Neural progenitor cell (in vitro differentiated cells): ENCODE data around the gene MAPKBP1. TPM values are rescaled to one million over a fixed set of nuclear protein-coding genes. Genes with fewer than 3 reads are reported as not detected.
A peak's percentile ranks its signal among the peaks of the same experiment; 100 is the strongest.

Experiments used
- DNase-seq: peaks from one replicate; pipeline ENCODE4 v3.0.0-alpha.2; 2016; ENCODE audit warnings: low spot score
- H2AFZ ChIP-seq: fragments of 200-600 bp; sonication (generic); replicated peaks from 2 replicates; pipeline ENCODE4 v1.6.1; 2016; ENCODE audit warnings: antibody characterized with exemption
- H3F3A ChIP-seq: fragments of 200-600 bp; sonication (generic); 2 replicates; pipeline ENCODE4 v1.6.1; 2016; ENCODE audit warnings: antibody characterized with exemption, low read depth
- H3K27ac ChIP-seq: fragments of 200-600 bp; sonication (generic); 2 replicates; pipeline ENCODE4 v1.5.1; 2016; ENCODE audit warnings: mild to moderate bottlenecking
- H3K27me3 ChIP-seq: fragments of 200-600 bp; sonication (generic); 2 replicates; pipeline ENCODE4 v1.6.1; 2016; ENCODE audit warnings: mild to moderate bottlenecking, moderate library complexity
- H3K36me3 ChIP-seq: fragments of 200-600 bp; sonication (generic); 2 replicates; pipeline ENCODE4 v1.5.1; 2016
- H3K4me1 ChIP-seq: fragments of 200-600 bp; sonication (generic); 2 replicates; pipeline ENCODE4 v1.6.1; 2016; ENCODE audit warnings: mixed run types
- H3K4me2 ChIP-seq: fragments of 200-600 bp; sonication (generic); 2 replicates; pipeline ENCODE4 v1.6.1; 2016
- H3K4me3 ChIP-seq: fragments of 200-600 bp; sonication (generic); 2 replicates; pipeline ENCODE4 v1.5.1; 2016
- H3K79me2 ChIP-seq: fragments of 200-600 bp; sonication (generic); 2 replicates; pipeline ENCODE4 v1.6.1; 2016; ENCODE audit warnings: low read depth
- H3K9ac ChIP-seq: fragments of 200-600 bp; sonication (generic); 2 replicates; pipeline ENCODE4 v1.6.1; 2016
- H3K9me3 ChIP-seq: fragments of 200-600 bp; sonication (generic); 2 replicates; pipeline ENCODE4 v1.5.1; 2016; ENCODE audit warnings: low read depth
- H4K20me1 ChIP-seq: fragments of 200-600 bp; sonication (generic); 2 replicates; pipeline ENCODE4 v1.6.1; 2016; ENCODE audit warnings: low read depth
- H3K27ac Mint-ChIP-seq: 3 replicates; pipeline ENCODE4 v1.8.0; 2021; ENCODE audit warnings: mixed read lengths
- H3K27me3 Mint-ChIP-seq: 2 replicates; pipeline ENCODE4 v1.8.0; 2022; ENCODE audit warnings: low read depth, mild to moderate bottlenecking, inconsistent platforms, moderate library complexity, mixed read lengths; ENCODE audit not compliant: insufficient read depth
- H3K36me3 Mint-ChIP-seq: 3 replicates; pipeline ENCODE4 v1.8.0; 2021; ENCODE audit warnings: mixed read lengths
- H3K4me1 Mint-ChIP-seq: 3 replicates; pipeline ENCODE4 v1.8.0; 2021; ENCODE audit warnings: mixed read lengths
- H3K4me3 Mint-ChIP-seq: 3 replicates; pipeline ENCODE4 v1.8.0; 2021; ENCODE audit warnings: mild to moderate bottlenecking, moderate library complexity, mixed read lengths
- H3K9me3 Mint-ChIP-seq: 3 replicates; pipeline ENCODE4 v1.8.0; 2020; ENCODE audit warnings: mixed read lengths
- EZH2 ChIP-seq: fragments of 200-600 bp; sonication (generic); IDR thresholded peaks from 2 replicates; pipeline ENCODE4 v1.6.1; 2017; ENCODE audit warnings: antibody characterized with exemption, mild to moderate bottlenecking, moderate library complexity
- EZH2phosphoT487 ChIP-seq: fragments of 200-600 bp; sonication (generic); IDR thresholded peaks from 2 replicates; pipeline ENCODE4 v1.6.1; 2017; ENCODE audit warnings: antibody characterized with exemption
- total RNA-seq: library from RNA; depleted of rRNA; stranded (reverse); fragments of >200 nt; gene quantifications from 2 replicates; pipeline ENCODE4 v1.2.3, GENCODE V29; 2015; ENCODE audit warnings: low replicate concordance
- TF ChIP-seq, protein P1 (sequence below): fragments of 200-600 bp; sonication (generic); IDR thresholded peaks from 2 replicates; pipeline ENCODE4 v1.5.1; 2017; ENCODE audit warnings: antibody characterized with exemption, mild to moderate bottlenecking

The MAPKBP1 gene
- total RNA-seq, 1 donor from 2014 or later: 10.1 TPM

DNA sequence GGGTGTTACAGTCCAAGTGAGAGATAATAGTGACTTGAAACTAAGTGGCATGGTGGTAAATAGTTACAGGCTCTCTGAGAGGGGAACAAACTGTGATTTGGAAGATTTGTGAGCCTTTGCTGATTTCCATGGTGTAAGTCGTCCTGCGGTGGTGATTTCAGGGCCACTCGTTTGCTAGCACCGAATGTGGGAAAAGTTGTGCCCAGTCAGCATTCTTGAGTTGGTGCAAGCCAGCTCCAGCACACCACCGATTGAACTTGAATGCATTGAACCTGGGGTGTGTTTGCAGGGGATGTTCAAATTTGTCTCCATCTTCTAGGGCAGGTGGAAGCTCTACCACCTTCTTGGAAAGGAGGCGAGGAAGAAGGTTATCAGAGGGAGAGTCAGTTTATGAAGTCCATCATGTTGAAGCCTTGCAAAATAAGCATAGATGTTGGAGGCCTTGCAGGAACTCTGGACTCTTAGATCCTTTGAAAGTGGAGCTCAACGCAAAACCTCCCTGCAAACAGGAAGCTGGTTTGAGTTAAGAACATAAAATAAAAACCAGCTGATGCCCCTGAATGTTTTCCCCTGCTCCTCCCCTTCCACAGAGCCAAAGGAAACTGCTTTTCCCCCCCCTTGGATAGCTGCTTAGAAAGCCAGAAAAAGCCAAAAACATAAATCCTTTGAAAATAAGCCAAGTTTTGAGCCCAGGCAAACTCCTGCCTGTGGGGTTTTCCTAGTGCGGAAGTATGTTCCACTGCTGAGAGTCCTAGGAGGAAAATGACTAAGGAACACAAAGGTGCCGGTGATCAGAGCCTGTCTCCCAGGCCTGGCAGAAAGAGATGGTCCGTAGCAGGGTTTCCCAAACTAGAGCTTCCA is 21.9 kb downstream of the MAPKBP1 start:
- Histone ChIP-seq H3K4me1 (peaks cover 2% of the 10 kb centered on the region), H3K4me3 (no peak overlapping the region), H3K4me2 (no peak overlapping the region), H3K9ac (no peak overlapping the region), H3K9me3 (no peaks in the 10 kb centered on the region), H3K27me3 (no peaks in the 10 kb centered on the region), H3K79me2 (no peaks in the 10 kb centered on the region), H2AFZ (no peak overlapping the region), H3K36me3 (no peaks in the 10 kb centered on the region), H4K20me1 (peaks cover 15% of the 10 kb centered on the region), H3F3A (no peaks in the 10 kb centered on the region), H3K27ac (no peak overlapping the region)
- no peak for TF ChIP-seq EZH2phosphoT487
- TF ChIP-seq, protein P1, sequence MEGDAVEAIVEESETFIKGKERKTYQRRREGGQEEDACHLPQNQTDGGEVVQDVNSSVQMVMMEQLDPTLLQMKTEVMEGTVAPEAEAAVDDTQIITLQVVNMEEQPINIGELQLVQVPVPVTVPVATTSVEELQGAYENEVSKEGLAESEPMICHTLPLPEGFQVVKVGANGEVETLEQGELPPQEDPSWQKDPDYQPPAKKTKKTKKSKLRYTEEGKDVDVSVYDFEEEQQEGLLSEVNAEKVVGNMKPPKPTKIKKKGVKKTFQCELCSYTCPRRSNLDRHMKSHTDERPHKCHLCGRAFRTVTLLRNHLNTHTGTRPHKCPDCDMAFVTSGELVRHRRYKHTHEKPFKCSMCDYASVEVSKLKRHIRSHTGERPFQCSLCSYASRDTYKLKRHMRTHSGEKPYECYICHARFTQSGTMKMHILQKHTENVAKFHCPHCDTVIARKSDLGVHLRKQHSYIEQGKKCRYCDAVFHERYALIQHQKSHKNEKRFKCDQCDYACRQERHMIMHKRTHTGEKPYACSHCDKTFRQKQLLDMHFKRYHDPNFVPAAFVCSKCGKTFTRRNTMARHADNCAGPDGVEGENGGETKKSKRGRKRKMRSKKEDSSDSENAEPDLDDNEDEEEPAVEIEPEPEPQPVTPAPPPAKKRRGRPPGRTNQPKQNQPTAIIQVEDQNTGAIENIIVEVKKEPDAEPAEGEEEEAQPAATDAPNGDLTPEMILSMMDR: no peak
- TF ChIP-seq EZH2: no peak
- Mint-ChIP-seq H3K4me1 (peaks cover 18% of the 10 kb centered on the region), H3K27ac (peak overlapping the region; percentile 74), H3K4me3 (no peak overlapping the region), H3K27me3 (peaks cover 4% of the 10 kb centered on the region), H3K36me3 (peaks cover 7% of the 10 kb centered on the region), H3K9me3 (no peaks in the 10 kb centered on the region)
- DNase-seq: no peak

DNA sequence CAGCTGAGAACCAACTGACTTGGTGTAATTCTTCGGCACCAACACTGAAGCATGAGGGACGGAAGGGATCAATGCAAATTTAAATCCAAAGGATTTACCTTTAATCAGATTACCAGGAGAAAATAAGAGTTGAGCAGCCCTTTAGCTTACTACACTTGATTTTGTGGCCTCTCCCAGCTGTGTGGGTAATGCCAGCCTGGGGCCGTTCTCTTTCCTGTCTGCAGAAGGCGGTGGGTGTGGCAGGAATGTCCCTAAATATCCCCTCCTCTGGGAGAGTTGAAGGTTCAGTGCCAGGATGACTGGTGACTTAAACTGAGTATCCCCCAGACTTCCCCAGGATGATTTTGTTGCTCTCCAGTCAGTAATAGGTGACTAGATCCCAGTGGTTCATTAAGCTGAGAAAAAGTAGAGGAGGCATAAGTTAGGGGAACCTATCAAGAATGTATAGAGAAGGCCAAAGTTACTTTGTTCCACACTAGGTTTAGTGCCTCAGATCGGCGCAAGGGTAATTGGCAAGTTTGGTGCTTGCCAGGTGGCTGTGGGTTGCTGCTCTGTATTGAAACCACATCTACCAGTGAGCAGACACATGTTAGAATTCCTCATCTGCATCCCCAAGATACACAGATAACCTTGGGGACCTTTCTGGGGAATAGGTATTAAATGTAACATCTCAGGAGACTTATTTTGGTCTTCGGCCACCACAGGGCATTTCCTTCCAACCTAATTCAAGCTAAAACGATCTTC is 23.1 kb downstream of the MAPKBP1 start:
- TF ChIP-seq EZH2phosphoT487 (no peak), EZH2 (no peak)
- TF ChIP-seq, protein P1: no peak
- peaks cover 15% of the 10 kb centered on the region for H4K20me1 ChIP-seq
- H2AFZ ChIP-seq: no peak overlapping the region
- no peaks in the 10 kb centered on the region for H3K9me3 ChIP-seq
- H3K9me3 Mint-ChIP-seq: no peaks in the 10 kb centered on the region
- no peak overlapping the region for H3K4me2 ChIP-seq
- H3K4me1 ChIP-seq: no peaks in the 10 kb centered on the region
- no peaks in the 10 kb centered on the region for H3K27me3 ChIP-seq
- H3F3A ChIP-seq: no peaks in the 10 kb centered on the region
- no peak overlapping the region for H3K4me3 ChIP-seq
- no peak overlapping the region for H3K27ac ChIP-seq
- no peak overlapping the region for H3K9ac ChIP-seq
- DNase-seq: no peak
- peaks cover 4% of the 10 kb centered on the region for H3K27me3 Mint-ChIP-seq
- no peak overlapping the region for H3K4me3 Mint-ChIP-seq
- H3K4me1 Mint-ChIP-seq: peaks cover 17% of the 10 kb centered on the region
- H3K79me2 ChIP-seq: no peaks in the 10 kb centered on the region
- H3K27ac Mint-ChIP-seq: no peak overlapping the region
- peaks cover 8% of the 10 kb centered on the region for H3K36me3 Mint-ChIP-seq
- no peaks in the 10 kb centered on the region for H3K36me3 ChIP-seq

DNA sequence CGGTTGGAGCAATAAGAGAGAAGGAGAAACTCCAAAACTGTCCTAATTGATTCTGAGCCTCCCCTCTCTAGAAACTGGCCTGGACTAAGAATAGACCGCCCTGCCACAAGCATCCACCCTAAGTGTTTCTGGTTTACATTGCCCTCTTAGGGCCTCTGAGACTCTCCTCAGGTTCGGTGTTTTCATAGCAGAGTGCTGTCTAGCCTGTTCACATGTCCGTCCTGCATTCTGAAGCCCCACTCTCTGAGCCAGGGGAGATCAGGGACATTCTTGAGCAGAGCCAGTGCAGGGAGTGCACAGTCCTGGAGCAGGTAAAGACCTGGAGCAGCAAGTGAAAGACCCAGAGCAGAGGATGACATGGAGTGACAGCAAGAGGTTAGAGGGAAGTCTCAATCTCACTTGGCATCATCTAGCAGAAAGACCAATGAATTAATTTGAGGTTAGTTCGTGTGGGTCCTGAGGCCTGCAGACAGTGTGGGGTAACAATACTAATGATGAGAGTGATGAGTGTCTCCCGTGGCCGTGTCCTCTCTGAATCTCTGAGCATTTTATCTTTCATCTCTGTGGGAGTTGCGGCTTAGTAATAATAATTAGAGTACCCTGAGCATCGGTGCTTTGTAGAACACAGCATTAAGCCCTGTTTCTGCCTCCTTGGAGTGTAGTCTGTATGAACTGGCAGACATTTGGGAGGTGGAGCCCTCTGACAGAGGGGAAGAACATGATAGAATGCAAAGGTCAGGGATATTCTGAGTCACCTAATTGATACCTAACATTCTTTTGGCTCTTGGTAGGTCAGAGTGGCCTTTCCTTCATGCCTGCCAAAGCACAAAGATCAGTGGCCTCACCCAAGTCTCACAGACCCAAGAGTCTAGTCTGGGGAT is 24.6 kb downstream of the MAPKBP1 start:
- Mint-ChIP-seq H3K27ac (no peak overlapping the region), H3K36me3 (peaks cover 11% of the 10 kb centered on the region), H3K27me3 (peaks cover 7% of the 10 kb centered on the region), H3K9me3 (no peaks in the 10 kb centered on the region), H3K4me3 (no peak overlapping the region), H3K4me1 (peaks cover 17% of the 10 kb centered on the region)
- no peaks in the 10 kb centered on the region for H3K36me3 ChIP-seq
- H3K4me1 ChIP-seq: no peaks in the 10 kb centered on the region
- no peak overlapping the region for H3K4me2 ChIP-seq
- no peak overlapping the region for H3K4me3 ChIP-seq
- no peaks in the 10 kb centered on the region for H3F3A ChIP-seq
- H3K9ac ChIP-seq: no peak overlapping the region
- H2AFZ ChIP-seq: no peak overlapping the region
- H3K9me3 ChIP-seq: no peaks in the 10 kb centered on the region
- DNase-seq: no peak
- H3K79me2 ChIP-seq: no peaks in the 10 kb centered on the region
- no peaks in the 10 kb centered on the region for H3K27me3 ChIP-seq
- no peak for TF ChIP-seq EZH2
- TF ChIP-seq, protein P1: no peak
- TF ChIP-seq EZH2phosphoT487: no peak
- peaks cover 15% of the 10 kb centered on the region for H4K20me1 ChIP-seq
- H3K27ac ChIP-seq: no peak overlapping the region
